Brain microvascular endothelial cell (primary cell): ENCODE results near the gene PTMA.

Experiments
- DNase-seq: peaks from one replicate; pipeline ENCODE4 v3.0.0-alpha.2; 2020
- H3K27ac ChIP-seq: fragments of 250-450 bp; sonication (Bioruptor Pico); 2 replicates; pipeline ENCODE4 v1.5.1; 2020; ENCODE audit warnings: mild to moderate bottlenecking, moderate library complexity
- H3K27me3 ChIP-seq: fragments of 250-450 bp; sonication (Bioruptor Pico); replicated peaks from 2 replicates; pipeline ENCODE4 v1.5.1; 2020; ENCODE audit warnings: mild to moderate bottlenecking
- H3K36me3 ChIP-seq: fragments of 250-450 bp; sonication (Bioruptor Pico); replicated peaks from 2 replicates; pipeline ENCODE4 v1.5.1; 2020; ENCODE audit warnings: mild to moderate bottlenecking
- H3K4me3 ChIP-seq: 2 replicates; pipeline ENCODE4 v1.5.1; 2011; ENCODE audit warnings: low read depth, mild to moderate bottlenecking, control low read depth, low read length, moderate library complexity
- in situ Hi-C: cut with HindIII; loops from 2 replicates; pipeline ENCODE4 v1.10.0; 2017; ENCODE audit warnings: low sequenced_read_pairs, low pct_ligation_motif_present
- TF ChIP-seq, protein P1 (sequence below): IDR thresholded peaks from 2 replicates; pipeline ENCODE4 v1.5.1; 2011; ENCODE audit warnings: low read depth, mild to moderate bottlenecking, moderate library complexity, low read length, control low read depth, inconsistent platforms; ENCODE audit errors: missing control alignments

PTMA gene

DNA sequence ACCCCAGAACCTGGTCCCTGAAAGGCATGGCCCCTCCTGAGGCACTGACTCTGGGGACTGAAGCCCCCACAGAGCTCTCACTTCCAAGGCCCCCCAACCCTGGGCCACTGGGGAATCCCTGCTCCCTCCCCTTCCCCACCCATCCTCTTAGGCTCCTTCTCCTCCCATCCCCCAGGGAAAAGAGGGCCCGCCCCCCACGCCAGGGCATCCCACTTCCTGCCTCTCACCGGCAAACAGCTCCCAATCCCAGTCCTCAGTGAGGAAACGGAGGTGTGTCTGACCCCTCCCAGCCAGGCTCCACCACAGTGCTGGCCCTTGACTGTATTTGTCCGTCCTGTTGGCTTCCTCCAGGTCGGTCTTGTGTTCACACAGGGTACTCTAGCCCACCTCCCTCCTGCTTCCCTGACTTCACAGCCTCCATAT is 35.0 kb upstream of the PTMA start:
- in situ Hi-C loops, result no loop called here
- TF ChIP-seq, protein P1, sequence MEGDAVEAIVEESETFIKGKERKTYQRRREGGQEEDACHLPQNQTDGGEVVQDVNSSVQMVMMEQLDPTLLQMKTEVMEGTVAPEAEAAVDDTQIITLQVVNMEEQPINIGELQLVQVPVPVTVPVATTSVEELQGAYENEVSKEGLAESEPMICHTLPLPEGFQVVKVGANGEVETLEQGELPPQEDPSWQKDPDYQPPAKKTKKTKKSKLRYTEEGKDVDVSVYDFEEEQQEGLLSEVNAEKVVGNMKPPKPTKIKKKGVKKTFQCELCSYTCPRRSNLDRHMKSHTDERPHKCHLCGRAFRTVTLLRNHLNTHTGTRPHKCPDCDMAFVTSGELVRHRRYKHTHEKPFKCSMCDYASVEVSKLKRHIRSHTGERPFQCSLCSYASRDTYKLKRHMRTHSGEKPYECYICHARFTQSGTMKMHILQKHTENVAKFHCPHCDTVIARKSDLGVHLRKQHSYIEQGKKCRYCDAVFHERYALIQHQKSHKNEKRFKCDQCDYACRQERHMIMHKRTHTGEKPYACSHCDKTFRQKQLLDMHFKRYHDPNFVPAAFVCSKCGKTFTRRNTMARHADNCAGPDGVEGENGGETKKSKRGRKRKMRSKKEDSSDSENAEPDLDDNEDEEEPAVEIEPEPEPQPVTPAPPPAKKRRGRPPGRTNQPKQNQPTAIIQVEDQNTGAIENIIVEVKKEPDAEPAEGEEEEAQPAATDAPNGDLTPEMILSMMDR, result no peak
- Histone ChIP-seq H3K27me3 (no peaks in the 10 kb centered on the region), H3K27ac (peak overlapping the region; percentile 48), H3K4me3 (peak overlapping the region; percentile 49), H3K36me3 (no peaks in the 10 kb centered on the region)
- DNase-seq, result no peak

DNA sequence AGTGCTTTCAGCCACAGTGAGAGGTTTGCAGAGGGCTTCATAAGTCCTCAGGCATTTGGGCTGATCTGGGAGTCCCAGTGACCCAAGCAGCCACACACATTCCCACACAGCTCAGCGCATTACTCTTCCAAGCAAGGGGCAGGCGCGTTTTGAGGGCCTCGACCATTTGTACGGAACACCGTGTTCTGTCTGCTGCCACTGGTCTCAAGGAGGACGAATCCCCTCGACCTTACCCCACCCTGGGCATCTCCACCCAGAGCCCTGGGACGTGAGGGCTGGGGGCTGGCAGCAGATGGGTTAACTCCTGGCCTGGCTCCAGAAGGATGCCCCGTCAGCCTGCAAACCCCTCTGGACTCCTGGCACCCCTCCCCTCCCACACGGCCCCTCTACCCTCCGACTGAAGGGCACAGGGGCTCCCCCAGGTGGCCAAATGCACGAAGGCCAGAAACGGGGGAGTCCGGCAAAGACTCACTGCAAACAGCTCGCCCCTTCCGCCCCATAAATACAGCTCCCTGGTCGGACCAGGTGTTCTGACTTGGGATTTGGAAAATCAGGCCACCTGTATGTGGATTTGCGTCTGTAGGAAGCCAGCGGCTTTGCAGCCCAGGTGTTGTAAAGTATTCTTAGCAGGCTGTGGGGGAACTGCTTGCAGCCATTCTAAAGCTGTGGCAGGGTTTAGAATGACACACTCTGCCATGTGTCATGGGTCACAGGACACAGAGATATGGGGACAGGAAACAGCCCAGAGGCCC is 33.6 kb upstream of the PTMA start:
- TF ChIP-seq, protein P1, result peak; percentile 95
- H3K4me3 ChIP-seq, result no peak overlapping the region
- in situ Hi-C loops, result no loop called here
- no peaks in the 10 kb centered on the region for H3K36me3 ChIP-seq
- H3K27ac ChIP-seq, result no peak overlapping the region
- H3K27me3 ChIP-seq, result no peaks in the 10 kb centered on the region
- DNase-seq, result no peak

DNA sequence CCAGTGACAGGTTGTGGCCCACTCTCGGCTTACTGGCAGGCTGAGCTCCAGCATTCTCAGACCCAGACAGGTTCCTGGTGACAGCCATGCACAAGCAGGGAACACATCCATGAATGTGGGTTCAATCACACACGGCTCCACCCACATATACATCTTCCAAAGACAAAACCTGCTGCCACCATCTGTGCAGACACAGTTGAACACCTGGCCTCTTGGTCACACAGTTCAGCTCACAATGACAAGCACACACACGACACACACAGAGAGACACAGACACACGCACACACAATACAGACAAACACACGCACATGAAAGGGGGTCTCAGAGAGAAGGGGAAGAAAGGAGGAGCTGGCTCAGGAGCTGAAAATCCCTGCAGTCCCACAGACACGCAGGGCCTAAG is 32.1 kb upstream of the PTMA start:
- Histone ChIP-seq H3K4me3 (no peak overlapping the region), H3K27me3 (no peaks in the 10 kb centered on the region), H3K27ac (no peak overlapping the region), H3K36me3 (no peaks in the 10 kb centered on the region)
- TF ChIP-seq, protein P1, result no peak
- no peak for DNase-seq
- in situ Hi-C loops, result no loop called here

DNA sequence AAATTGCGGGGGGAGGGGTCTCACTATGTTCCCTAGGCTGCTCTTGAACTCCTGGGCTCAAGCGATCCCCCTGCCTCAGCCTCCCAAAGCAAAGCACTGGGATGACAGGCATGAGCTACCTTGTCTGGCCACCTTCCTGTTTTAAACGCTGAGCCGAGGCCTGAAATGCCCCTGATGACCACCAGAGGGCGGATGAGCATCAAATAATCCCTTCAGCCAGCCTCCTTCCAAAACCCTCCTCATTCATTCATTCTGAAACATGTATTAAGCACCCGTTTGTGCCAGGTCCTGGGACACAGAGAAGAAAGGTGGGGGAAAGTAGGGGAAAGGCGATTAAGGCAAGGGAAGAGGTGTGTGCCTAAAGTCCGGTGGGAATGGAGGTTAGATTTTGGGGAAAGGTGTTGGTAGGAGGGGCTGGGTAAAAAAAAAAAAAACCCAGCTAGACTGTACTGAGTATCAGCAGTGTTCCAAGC is 30.7 kb upstream of the PTMA start:
- H3K4me3 ChIP-seq, result no peak overlapping the region
- H3K36me3 ChIP-seq, result no peaks in the 10 kb centered on the region
- H3K27me3 ChIP-seq, result no peaks in the 10 kb centered on the region
- TF ChIP-seq, protein P1, result peak; percentile 96
- in situ Hi-C loops, result no loop called here
- H3K27ac ChIP-seq, result no peak overlapping the region
- peak; percentile 83 for DNase-seq

DNA sequence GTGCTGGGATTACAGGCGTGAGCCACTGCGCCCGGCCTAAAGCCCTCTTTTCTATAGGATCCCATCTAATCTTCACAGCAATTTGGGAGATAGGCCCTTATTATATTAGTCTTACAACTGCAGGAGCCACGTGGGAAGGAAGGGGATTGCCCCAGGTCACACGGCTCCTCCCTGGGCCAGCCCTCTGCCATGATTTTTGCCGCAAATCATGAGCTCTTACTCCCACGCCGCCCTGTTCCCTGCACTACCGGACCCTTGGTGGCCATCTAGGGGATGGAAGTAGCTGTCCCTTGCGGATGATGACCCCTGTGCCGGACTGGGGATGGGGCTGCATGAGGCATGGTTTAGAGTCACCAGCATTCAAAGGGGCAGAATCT is 28.4 kb upstream of the PTMA start:
- Histone ChIP-seq H3K27me3 (no peaks in the 10 kb centered on the region), H3K4me3 (no peak overlapping the region), H3K36me3 (no peaks in the 10 kb centered on the region), H3K27ac (no peak overlapping the region)
- DNase-seq, result no peak
- in situ Hi-C loops, result no loop called here
- TF ChIP-seq, protein P1, result no peak
